ENCODE results near the gene MPHOSPH6.

Gene MPHOSPH6

DNA sequence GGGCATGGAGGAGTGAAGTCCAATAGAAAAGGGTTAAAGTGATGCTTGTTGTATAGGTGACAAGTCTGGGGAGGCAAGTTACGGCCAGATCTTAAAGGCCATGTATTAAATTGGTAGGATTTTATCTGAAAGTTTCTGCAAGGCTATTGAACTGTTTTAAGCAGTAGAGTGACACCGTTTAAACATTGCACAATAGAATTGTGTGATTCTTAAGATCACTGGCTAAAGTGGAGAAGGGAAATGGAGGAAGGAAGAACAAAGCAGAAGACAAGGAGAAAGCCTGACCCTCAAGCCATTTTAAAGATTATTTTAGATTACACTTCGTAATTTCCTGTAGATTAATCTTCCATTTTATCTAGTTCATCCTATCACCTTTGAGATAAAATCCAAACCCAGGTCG lies 5.6 kb upstream of the MPHOSPH6 start:
- H3K9ac ChIP-seq (ENCODE audit: low read length) = no peak overlapping the region
- H3K4me1 ChIP-seq (ENCODE audit: control insufficient read depth, insufficient read depth, low read length) = no peaks in the 10 kb centered on the region
- H3K27me3 ChIP-seq (ENCODE audit: control insufficient read depth, insufficient read depth, low read length) = peaks cover 27% of the 10 kb centered on the region
- no peak overlapping the region for H3K4me3 ChIP-seq (ENCODE audit: low read depth, low read length)
- no peaks in the 10 kb centered on the region for H3K36me3 ChIP-seq (ENCODE audit: control insufficient read depth, insufficient read depth, low read length)
- no peak overlapping the region for H3K27ac ChIP-seq (ENCODE audit: low read depth, low read length)
- H3K9me3 ChIP-seq (ENCODE audit: control insufficient read depth, insufficient read depth, low read depth, low read length) = no peaks in the 10 kb centered on the region

DNA sequence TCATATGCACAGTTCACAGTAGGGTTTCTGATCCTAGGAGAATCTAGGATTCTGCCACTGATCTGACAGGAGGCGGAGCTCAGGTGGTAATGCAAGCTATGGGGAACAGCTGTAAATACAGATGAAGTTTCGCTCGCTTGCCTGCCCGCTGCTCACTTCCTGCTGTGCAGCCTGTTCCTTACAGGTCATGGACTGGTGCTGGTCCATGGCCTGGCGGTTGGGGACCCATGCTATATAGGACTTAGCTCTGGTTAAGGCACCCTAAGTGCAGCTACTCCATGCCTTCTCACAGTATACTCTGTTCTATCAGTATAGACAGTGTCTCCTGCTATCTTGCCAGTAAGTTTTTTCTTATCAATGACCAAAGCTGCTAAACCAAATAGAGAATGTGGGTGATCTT lies 2.4 kb downstream of the MPHOSPH6 start:
- H3K9me3 ChIP-seq (ENCODE audit: control insufficient read depth, insufficient read depth, low read depth, low read length) = peaks cover 6% of the 10 kb centered on the region; the same call in 1 of the 2 replicates
- H3K4me3 ChIP-seq (ENCODE audit: low read depth, low read length) = no peak overlapping the region
- H3K36me3 ChIP-seq (ENCODE audit: control insufficient read depth, insufficient read depth, low read length) = peaks cover 47% of the 10 kb centered on the region
- no peaks in the 10 kb centered on the region for H3K4me1 ChIP-seq (ENCODE audit: control insufficient read depth, insufficient read depth, low read length)
- H3K27me3 ChIP-seq (ENCODE audit: control insufficient read depth, insufficient read depth, low read length) = peaks cover 21% of the 10 kb centered on the region
- H3K27ac ChIP-seq (ENCODE audit: low read depth, low read length) = no peak overlapping the region
- H3K9ac ChIP-seq (ENCODE audit: low read length) = no peak overlapping the region

DNA sequence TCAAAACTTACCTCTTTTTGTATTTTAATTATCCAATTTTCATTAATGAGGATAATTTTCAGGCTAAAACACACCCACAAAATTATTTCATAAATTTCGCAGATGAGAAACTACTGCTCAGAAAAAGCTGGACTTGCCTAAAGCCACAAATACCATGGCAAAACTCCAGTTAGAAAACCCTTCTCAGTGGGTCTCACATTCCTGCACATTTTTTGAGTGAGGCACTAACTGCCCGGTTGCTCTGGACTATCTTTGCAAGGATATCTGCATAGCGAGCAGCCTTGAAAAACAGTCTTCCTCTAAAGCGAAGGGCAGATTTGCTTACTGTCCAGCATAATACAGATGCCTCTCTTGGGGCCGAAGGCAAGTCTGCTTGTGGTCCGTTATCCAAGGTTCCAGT lies 9.8 kb downstream of the MPHOSPH6 start:
- no peaks in the 10 kb centered on the region for H3K4me1 ChIP-seq (ENCODE audit: control insufficient read depth, insufficient read depth, low read length)
- H3K36me3 ChIP-seq (ENCODE audit: control insufficient read depth, insufficient read depth, low read length) = peaks cover 64% of the 10 kb centered on the region
- no peak overlapping the region for H3K9ac ChIP-seq (ENCODE audit: low read length)
- peaks cover under 1% of the 10 kb centered on the region; the same call in 1 of the 2 replicates for H3K9me3 ChIP-seq (ENCODE audit: control insufficient read depth, insufficient read depth, low read depth, low read length)
- H3K4me3 ChIP-seq (ENCODE audit: low read depth, low read length) = no peak overlapping the region
- H3K27ac ChIP-seq (ENCODE audit: low read depth, low read length) = no peak overlapping the region
- H3K27me3 ChIP-seq (ENCODE audit: control insufficient read depth, insufficient read depth, low read length) = no peaks in the 10 kb centered on the region

DNA sequence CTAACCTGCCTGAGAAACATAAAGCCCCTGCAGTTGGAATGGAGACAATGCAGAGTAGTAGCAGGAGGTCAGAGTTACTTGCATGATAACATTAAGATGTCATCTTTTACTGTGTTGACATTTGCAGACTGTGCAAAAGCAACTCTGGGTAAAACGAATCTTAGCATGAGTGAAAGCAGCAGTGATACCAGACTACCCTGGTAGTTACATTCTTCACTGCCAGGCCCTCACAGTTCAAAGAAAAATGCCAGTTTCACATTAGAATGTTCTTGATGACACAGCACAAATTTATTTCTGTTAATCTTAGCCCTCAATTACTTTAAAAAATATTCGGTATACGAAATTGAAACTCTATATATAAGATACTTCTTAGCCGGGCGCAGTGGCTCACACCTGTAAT lies 12.2 kb downstream of the MPHOSPH6 start:
- Histone ChIP-seq H3K36me3 (ENCODE audit: control insufficient read depth, insufficient read depth, low read length) (peaks cover 57% of the 10 kb centered on the region), H3K4me1 (ENCODE audit: control insufficient read depth, insufficient read depth, low read length) (peaks cover 5% of the 10 kb centered on the region; the same call in 1 of the 2 replicates), H3K4me3 (ENCODE audit: low read depth, low read length) (no peak overlapping the region), H3K9ac (ENCODE audit: low read length) (no peak overlapping the region), H3K27ac (ENCODE audit: low read depth, low read length) (no peak overlapping the region), H3K9me3 (ENCODE audit: control insufficient read depth, insufficient read depth, low read depth, low read length) (peaks cover 3% of the 10 kb centered on the region; the same call in 1 of the 2 replicates), H3K27me3 (ENCODE audit: control insufficient read depth, insufficient read depth, low read length) (no peaks in the 10 kb centered on the region)

DNA sequence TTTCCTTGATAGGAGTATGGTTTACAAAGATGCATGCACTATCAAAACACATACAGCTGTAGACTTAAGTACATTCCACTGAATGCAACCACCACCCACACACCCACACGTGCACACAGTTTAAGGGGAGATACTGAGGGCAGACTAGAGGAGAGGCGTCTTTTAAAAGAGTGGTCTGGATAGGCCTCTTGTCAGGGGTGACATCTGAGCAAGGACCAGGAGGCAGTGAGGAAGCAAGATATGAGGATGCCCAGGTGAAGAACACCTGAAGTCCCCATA lies 12.6 kb downstream of the MPHOSPH6 start:
- no peak overlapping the region for H3K4me3 ChIP-seq (ENCODE audit: low read depth, low read length)
- peaks cover 8% of the 10 kb centered on the region; the same call in 1 of the 2 replicates for H3K4me1 ChIP-seq (ENCODE audit: control insufficient read depth, insufficient read depth, low read length)
- no peak overlapping the region for H3K27ac ChIP-seq (ENCODE audit: low read depth, low read length)
- H3K36me3 ChIP-seq (ENCODE audit: control insufficient read depth, insufficient read depth, low read length) = peaks cover 53% of the 10 kb centered on the region
- H3K9me3 ChIP-seq (ENCODE audit: control insufficient read depth, insufficient read depth, low read depth, low read length) = peaks cover 3% of the 10 kb centered on the region; the same call in 1 of the 2 replicates
- H3K9ac ChIP-seq (ENCODE audit: low read length) = no peak overlapping the region
- H3K27me3 ChIP-seq (ENCODE audit: control insufficient read depth, insufficient read depth, low read length) = no peaks in the 10 kb centered on the region

DNA sequence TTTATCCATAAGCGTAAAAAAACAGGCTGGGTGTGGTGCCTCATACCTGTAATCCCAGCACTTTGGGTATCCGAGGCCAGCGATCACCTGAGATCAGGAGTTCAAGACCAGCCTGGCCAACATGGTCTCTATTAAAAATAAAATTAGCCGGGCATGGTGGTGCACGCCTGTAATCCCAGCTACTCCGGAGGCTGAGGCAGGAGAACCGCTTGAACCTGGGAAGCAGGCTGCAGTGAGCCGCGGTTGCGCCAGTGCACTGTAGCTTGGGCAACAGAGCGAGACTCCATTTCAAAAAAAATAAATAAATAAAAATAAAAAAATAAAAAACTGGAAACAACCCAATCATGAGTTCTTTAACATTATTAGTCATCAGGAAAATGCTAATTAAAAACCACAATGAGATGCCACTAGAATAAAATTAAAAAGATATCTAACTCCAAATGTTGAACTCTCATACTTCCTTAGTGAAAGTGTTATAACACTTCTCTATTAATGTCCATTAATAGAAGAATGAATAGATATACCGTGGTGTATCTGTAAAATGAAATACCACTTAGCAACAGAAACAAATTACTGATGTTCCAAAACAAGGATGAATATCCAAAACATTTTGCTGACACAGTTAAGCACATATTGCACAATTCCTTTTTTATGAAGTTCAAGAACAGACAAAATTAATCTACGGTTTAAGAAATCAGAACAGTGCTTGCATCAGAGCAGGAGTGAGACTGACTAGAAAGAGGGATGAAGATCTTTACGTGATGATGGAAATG lies 13.1 kb downstream of the MPHOSPH6 start:
- H3K36me3 ChIP-seq (ENCODE audit: control insufficient read depth, insufficient read depth, low read length) = peaks cover 48% of the 10 kb centered on the region
- no peaks in the 10 kb centered on the region for H3K27me3 ChIP-seq (ENCODE audit: control insufficient read depth, insufficient read depth, low read length)
- H3K9ac ChIP-seq (ENCODE audit: low read length) = no peak overlapping the region
- H3K4me3 ChIP-seq (ENCODE audit: low read depth, low read length) = no peak overlapping the region
- H3K9me3 ChIP-seq (ENCODE audit: control insufficient read depth, insufficient read depth, low read depth, low read length) = peaks cover 3% of the 10 kb centered on the region; the same call in 1 of the 2 replicates
- H3K27ac ChIP-seq (ENCODE audit: low read depth, low read length) = no peak overlapping the region
- peaks cover 11% of the 10 kb centered on the region; the same call in 1 of the 2 replicates for H3K4me1 ChIP-seq (ENCODE audit: control insufficient read depth, insufficient read depth, low read length)

DNA sequence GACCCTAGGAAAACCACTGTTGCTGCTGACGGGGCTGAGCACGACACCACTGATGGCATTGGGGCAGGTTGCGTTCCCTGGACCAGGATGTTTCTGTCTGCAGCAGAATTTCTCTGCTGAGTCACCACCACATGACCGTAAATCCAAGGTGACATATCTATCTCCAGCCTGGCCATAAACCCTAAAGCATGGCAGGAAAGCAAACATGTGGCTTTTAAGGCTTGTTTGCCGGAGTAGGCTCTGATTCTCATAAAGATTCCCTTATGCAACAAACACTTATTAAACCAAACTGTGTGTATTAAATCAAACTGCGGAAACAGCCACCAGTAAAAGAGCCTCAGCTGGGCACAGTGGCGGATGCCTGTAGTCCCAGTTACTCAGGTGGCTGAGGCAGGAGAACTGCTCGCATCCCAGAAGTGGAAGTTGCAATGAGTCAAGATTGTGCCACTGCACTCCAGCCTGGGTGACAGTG lies 17.3 kb downstream of the MPHOSPH6 start:
- Histone ChIP-seq H3K9ac (ENCODE audit: low read length) (peak overlapping the region; percentile 34), H3K27ac (ENCODE audit: low read depth, low read length) (peak overlapping the region; percentile 63; the same call in 1 of the 2 replicates)

DNA sequence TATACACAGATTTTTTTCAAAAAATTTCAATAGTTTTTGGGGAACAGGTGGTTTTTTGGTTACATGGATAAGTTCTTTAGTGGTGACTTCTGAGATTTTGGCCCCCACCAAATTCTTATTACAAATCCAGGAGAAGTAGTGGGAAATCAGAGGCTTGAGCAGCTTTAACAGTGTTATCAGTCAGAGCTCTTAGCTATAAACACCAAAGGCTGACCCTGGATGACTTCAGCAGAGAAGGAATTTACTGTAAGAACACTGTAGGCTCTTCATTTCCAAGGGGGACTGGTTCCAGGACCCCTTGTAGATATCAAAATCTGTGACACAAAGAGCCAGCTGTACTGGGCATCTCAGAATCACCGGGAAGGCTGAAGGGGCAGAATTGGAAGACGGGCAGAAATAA lies 17.8 kb downstream of the MPHOSPH6 start:
- H3K36me3 ChIP-seq (ENCODE audit: control insufficient read depth, insufficient read depth, low read length) = peaks cover 52% of the 10 kb centered on the region
- H3K4me1 ChIP-seq (ENCODE audit: control insufficient read depth, insufficient read depth, low read length) = peaks cover 11% of the 10 kb centered on the region; the same call in 1 of the 2 replicates
- peaks cover 3% of the 10 kb centered on the region; the same call in 1 of the 2 replicates for H3K9me3 ChIP-seq (ENCODE audit: control insufficient read depth, insufficient read depth, low read depth, low read length)
- H3K4me3 ChIP-seq (ENCODE audit: low read depth, low read length) = no peak overlapping the region
- H3K9ac ChIP-seq (ENCODE audit: low read length) = peak overlapping the region; percentile 34
- no peaks in the 10 kb centered on the region for H3K27me3 ChIP-seq (ENCODE audit: control insufficient read depth, insufficient read depth, low read length)
- H3K27ac ChIP-seq (ENCODE audit: low read depth, low read length) = peak overlapping the region; percentile 63; the same call in 1 of the 2 replicates

More for the DNA sequence above, 17.3 kb downstream of the MPHOSPH6 start:
- peaks cover 47% of the 10 kb centered on the region for H3K36me3 ChIP-seq (ENCODE audit: control insufficient read depth, insufficient read depth, low read length)
- peaks cover 11% of the 10 kb centered on the region; the same call in 1 of the 2 replicates for H3K4me1 ChIP-seq (ENCODE audit: control insufficient read depth, insufficient read depth, low read length)
- H3K4me3 ChIP-seq (ENCODE audit: low read depth, low read length) = no peak overlapping the region
- H3K27me3 ChIP-seq (ENCODE audit: control insufficient read depth, insufficient read depth, low read length) = no peaks in the 10 kb centered on the region
- H3K9me3 ChIP-seq (ENCODE audit: control insufficient read depth, insufficient read depth, low read depth, low read length) = peaks cover 3% of the 10 kb centered on the region; the same call in 1 of the 2 replicates

DNA sequence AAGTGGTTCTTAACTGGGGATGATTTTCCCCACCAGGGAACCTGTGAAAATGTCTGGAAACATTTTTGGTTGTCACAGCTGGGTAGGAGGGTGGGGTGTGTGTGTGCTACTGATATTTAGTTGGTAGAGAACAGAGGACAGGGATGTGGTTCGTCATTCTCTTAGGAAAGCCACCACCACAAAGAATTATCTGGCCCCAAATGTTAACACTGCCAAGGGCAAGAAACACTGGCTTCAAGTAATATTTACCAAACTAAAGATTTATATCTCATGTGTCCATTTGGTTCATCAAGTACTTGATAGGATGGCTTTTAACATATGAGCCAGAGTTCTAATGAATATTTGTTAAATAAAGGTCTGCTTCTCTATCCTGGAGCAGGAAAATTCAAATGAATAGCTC lies 19.5 kb downstream of the MPHOSPH6 start:
- no peaks in the 10 kb centered on the region for H3K27me3 ChIP-seq (ENCODE audit: control insufficient read depth, insufficient read depth, low read length)
- H3K4me3 ChIP-seq (ENCODE audit: low read depth, low read length) = no peak overlapping the region
- H3K36me3 ChIP-seq (ENCODE audit: control insufficient read depth, insufficient read depth, low read length) = peaks cover 62% of the 10 kb centered on the region
- peaks cover 11% of the 10 kb centered on the region; the same call in 1 of the 2 replicates for H3K4me1 ChIP-seq (ENCODE audit: control insufficient read depth, insufficient read depth, low read length)
- no peak overlapping the region for H3K27ac ChIP-seq (ENCODE audit: low read depth, low read length)
- H3K9me3 ChIP-seq (ENCODE audit: control insufficient read depth, insufficient read depth, low read depth, low read length) = peaks cover 3% of the 10 kb centered on the region; the same call in 1 of the 2 replicates
- H3K9ac ChIP-seq (ENCODE audit: low read length) = no peak overlapping the region

DNA sequence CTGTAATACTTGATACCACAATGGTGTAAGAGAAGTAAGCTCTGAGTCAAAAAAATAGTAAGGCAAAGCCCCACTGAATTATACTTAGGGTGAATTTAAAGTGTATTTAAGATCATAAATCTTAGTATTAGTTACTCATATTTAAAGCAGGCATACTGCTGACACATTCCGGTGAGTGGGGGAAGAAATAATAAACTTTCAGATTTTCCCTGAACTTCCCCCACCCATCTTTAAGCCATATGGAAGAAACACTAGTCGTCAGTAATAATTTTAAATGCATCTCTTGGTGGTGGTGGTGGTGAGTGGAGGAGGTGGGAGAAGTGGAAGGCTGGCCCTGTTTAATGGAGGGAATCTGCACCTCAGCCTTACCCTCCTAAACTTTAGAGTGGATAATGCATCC lies 20.5 kb downstream of the MPHOSPH6 start:
- peaks cover 57% of the 10 kb centered on the region for H3K36me3 ChIP-seq (ENCODE audit: control insufficient read depth, insufficient read depth, low read length)
- no peak overlapping the region for H3K27ac ChIP-seq (ENCODE audit: low read depth, low read length)
- H3K4me3 ChIP-seq (ENCODE audit: low read depth, low read length) = no peak overlapping the region
- H3K4me1 ChIP-seq (ENCODE audit: control insufficient read depth, insufficient read depth, low read length) = peaks cover 11% of the 10 kb centered on the region; the same call in 1 of the 2 replicates
- no peaks in the 10 kb centered on the region for H3K27me3 ChIP-seq (ENCODE audit: control insufficient read depth, insufficient read depth, low read length)
- H3K9ac ChIP-seq (ENCODE audit: low read length) = no peak overlapping the region
- no peaks in the 10 kb centered on the region for H3K9me3 ChIP-seq (ENCODE audit: control insufficient read depth, insufficient read depth, low read depth, low read length)

DNA sequence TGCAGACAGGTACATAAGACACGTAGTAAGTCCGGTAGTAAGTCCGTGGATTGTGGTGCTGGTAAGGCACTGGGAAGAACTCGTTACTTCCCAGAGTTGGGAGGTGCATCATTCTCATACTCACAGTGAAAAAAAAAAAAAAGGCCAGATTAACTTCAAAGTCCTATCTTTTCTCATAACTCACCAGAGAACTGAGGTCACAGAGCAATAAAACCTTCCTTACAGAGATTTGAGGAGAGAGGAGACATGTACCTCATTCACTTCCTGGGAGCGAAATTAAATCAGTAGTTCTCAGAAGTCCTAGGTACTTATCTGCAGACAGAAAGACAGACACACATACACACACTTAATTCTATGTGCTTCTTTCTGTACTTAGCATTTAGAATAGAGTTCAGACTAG lies 22.5 kb downstream of the MPHOSPH6 start:
- Histone ChIP-seq H3K4me3 (ENCODE audit: low read depth, low read length) (no peak overlapping the region), H3K36me3 (ENCODE audit: control insufficient read depth, insufficient read depth, low read length) (peaks cover 53% of the 10 kb centered on the region), H3K27me3 (ENCODE audit: control insufficient read depth, insufficient read depth, low read length) (no peaks in the 10 kb centered on the region), H3K9ac (ENCODE audit: low read length) (no peak overlapping the region), H3K4me1 (ENCODE audit: control insufficient read depth, insufficient read depth, low read length) (peaks cover 4% of the 10 kb centered on the region; the same call in 1 of the 2 replicates), H3K9me3 (ENCODE audit: control insufficient read depth, insufficient read depth, low read depth, low read length) (no peaks in the 10 kb centered on the region), H3K27ac (ENCODE audit: low read depth, low read length) (no peak overlapping the region)

Measured in HUES6 (cell line).